Epithelial cell of proximal tubule (primary cell): ENCODE data around the gene PCED1B. TPM values are rescaled to one million over a fixed set of nuclear protein-coding genes. Genes with fewer than 3 reads are reported as not detected.

Experiments used
- DNase-seq: peaks from one replicate; pipeline ENCODE4 v3.0.0-alpha.2; 2011; ENCODE audit warnings: low read depth
- H3K4me3 ChIP-seq: 2 replicates; pipeline ENCODE4 v1.5.1; 2011; ENCODE audit warnings: low read depth, mild to moderate bottlenecking, low read length
- total RNA-seq: library from RNA; depleted of rRNA; stranded (reverse); fragments of >200 nt; gene quantifications from 2 replicates; pipeline ENCODE4 v1.2.3, GENCODE V29; 2015
- TF ChIP-seq, protein P1 (sequence below): conservative IDR thresholded peaks from 2 replicates; pipeline ENCODE4 v1.5.1; 2012; ENCODE audit warnings: low read depth, mild to moderate bottlenecking, low read length

PCED1B gene
- total RNA-seq, 1 donor from 2014 or later, result 9.0 TPM

DNA sequence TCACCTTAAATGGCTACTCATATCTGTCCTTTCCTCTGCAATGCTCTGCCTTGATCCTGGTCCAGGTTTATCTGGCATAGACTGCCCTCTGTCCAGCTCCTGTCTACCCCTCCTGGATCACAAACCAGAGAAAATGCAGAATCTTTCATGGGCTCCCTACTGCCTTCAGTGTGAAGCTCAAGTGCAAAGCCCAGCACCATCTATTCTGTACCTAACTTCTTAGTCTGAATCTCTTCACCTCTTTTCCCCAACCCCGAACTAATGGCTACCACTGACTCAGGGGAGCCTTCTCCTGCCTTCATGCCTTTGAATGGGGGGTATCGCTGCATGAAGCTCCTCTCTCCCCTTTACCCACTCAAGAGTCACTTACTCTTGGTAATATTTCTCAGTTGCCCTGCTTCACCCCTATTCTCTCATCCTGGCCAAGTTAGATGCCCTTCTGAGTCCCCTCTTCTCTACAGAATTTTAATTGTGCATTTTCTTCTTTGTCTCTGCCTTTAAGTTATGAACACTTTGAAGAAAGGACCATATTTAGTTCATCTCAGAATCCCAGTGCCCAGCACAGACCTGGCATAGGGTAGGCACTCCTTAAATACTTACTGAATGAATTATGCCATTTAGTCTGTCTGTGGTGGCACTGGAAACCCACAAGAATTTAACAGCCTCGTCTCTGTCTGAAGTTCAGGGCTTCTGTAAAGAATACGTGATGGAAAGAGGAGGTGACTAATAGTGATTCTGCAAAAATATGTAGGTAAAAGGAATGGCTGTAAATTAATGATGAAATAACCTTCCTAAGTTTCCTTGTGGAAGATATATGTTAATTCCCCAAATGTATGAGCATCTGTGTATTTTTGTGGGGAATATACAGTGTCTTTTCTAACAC, 191.6 kb downstream of the PCED1B start:
- TF ChIP-seq, protein P1, sequence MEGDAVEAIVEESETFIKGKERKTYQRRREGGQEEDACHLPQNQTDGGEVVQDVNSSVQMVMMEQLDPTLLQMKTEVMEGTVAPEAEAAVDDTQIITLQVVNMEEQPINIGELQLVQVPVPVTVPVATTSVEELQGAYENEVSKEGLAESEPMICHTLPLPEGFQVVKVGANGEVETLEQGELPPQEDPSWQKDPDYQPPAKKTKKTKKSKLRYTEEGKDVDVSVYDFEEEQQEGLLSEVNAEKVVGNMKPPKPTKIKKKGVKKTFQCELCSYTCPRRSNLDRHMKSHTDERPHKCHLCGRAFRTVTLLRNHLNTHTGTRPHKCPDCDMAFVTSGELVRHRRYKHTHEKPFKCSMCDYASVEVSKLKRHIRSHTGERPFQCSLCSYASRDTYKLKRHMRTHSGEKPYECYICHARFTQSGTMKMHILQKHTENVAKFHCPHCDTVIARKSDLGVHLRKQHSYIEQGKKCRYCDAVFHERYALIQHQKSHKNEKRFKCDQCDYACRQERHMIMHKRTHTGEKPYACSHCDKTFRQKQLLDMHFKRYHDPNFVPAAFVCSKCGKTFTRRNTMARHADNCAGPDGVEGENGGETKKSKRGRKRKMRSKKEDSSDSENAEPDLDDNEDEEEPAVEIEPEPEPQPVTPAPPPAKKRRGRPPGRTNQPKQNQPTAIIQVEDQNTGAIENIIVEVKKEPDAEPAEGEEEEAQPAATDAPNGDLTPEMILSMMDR, result no peak
- H3K4me3 ChIP-seq, result no peak overlapping the region
- DNase-seq, result peak; percentile 80

DNA sequence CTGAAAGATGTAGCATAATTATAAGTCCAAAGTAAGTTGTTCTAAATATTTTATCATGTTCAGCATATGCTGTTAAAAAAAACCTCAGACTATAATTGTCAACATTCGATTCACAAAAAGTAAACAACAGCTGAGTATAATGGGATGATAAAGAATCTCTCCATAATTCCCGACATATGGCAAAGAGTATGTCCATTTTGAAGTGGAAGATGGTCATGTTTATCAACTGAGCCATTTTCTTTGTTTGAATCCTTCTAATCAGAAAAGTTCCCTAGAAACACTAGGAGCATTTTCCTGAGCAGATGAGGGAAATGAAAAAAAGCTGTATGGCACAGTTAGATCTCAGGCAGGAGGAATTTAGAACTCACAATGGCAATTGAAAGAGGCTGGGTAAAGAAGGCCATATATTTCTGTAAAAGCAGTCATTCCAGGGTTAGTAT, 192.4 kb downstream of the PCED1B start:
- no peak for DNase-seq
- H3K4me3 ChIP-seq, result no peak overlapping the region
- TF ChIP-seq, protein P1, result no peak

DNA sequence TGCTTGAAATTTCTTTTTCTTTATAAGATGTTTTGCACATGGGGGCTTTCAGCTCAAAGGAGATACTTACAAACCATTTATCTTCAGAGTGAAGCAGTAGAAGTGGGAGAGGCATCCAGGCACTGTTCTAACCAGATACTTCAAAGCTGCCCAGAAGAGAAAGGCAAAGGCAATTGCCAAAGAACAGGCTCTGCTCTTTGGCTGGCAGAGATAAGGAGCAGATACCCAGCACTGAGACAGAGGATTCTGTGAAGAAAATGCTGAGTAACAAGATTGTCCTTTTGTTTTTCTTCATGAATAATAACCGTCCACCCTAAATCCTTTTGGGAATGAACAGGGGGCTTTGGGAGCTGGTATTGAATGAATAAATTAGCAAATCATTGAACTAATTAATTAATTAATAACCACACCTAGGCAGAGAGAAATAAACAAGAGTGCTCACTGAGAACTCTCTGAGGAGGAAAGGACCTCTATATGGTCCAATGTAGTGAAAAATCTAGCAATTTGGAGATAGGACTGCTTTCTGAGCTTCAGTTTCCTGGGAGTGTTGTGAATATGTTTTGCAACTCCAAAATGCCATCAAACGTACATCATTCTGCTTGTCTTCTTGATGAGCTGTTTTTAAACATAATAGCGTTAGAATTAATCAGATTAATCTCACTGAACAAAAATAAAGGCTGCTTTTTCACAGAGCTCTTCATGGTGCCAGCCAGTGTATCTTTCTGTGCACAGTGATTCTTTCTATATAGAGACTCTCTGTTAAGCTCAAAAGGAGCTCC, 193.2 kb downstream of the PCED1B start:
- TF ChIP-seq, protein P1, result no peak
- DNase-seq, result no peak
- no peak overlapping the region for H3K4me3 ChIP-seq

DNA sequence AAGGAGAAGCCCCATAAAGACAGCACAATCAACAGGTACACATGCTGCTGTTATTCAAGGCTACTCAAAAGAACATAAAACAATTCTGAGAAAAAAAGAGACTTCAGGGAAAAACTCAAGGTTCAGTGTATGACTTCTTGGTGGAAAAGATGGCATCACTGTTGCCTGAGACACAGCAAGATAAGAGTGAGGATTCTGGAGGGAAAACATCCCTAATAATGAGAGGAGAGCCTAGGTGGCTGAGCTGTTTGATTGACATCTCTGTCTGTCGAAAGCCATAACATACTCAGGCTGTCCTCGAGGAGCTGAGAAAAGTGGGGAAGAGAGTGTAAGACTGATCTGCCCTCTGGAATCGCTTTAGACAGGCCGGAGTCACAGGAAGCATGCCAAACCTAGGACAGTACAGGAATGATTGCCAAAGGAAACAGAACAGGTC, 193.8 kb downstream of the PCED1B start:
- TF ChIP-seq, protein P1, result no peak
- no peak for DNase-seq
- H3K4me3 ChIP-seq, result no peak overlapping the region

DNA sequence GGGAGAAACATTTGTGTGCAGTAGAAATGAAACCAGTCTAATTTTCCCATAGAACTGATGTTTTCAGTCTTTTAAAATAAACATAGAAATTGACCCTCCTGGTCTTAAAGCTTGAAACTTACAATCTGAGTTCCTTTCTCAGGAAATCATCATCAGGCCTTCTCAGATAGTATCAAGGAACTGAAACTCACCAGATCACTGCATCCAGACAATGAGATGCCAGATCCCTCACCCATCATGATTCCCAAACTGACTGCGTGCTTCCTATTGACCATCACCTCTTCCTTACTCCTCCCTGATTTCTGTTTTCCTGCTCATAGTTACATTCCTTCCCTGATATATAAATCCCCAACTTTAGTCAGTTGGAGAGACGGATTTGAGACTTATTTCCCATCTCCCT, 195.3 kb downstream of the PCED1B start:
- no peak for DNase-seq
- H3K4me3 ChIP-seq, result no peak overlapping the region
- TF ChIP-seq, protein P1, result no peak

DNA sequence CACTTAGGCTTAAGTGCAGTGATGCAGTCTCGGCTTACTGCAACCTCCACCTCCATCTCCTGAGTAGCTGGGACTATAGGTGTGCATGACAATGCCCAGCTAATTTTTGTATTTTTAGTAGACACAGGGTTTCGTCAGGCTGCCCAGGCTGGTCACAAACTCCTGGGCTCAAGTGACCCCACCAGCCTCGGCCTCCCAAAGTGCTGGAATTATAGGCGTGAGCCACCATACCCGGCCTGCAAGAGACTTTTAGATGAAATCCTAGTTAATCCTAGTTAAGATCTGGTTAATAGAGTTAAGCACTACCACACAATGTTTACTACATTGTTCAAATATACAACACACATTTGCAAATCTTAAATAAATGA, 196.8 kb downstream of the PCED1B start:
- TF ChIP-seq, protein P1, result no peak
- H3K4me3 ChIP-seq, result no peak overlapping the region
- DNase-seq, result no peak
